Measurements from ENCODE around the gene LITAF. TPM values are rescaled to one million over a fixed set of nuclear protein-coding genes. Genes with fewer than 3 reads are reported as not detected.
"Not testable (repeated sequence)": the region's sequence is repeated elsewhere in the genome, so short reads cannot be mapped to it uniquely, and the experiment has no call there.

LITAF gene
- total RNA-seq, 1 experiment from 2014 or later, result 50.5 TPM

- in situ Hi-C loops (cut with HindIII; ENCODE audit: low sequenced_read_pairs), result no loop called here
- DNase-seq (ENCODE audit: low spot score), result no peak
Observed at GRCh38 chr16:11506741-11507305, 79.9 kb downstream of the LITAF start.

GRCh38 chr16:11504261-11504660 lies 82.5 kb downstream of the LITAF start:
- DNase-seq (ENCODE audit: low spot score); in situ Hi-C loops (cut with HindIII; ENCODE audit: low sequenced_read_pairs): not testable (repeated sequence)

- in situ Hi-C loops (cut with HindIII; ENCODE audit: low sequenced_read_pairs), result no loop called here
- DNase-seq (ENCODE audit: low spot score), result peak; percentile 52
Observed at GRCh38 chr16:11503566-11503965, 83.2 kb downstream of the LITAF start.

- no peak for DNase-seq (ENCODE audit: low spot score)
- in situ Hi-C loops (cut with HindIII; ENCODE audit: low sequenced_read_pairs), result no loop called here
Observed at GRCh38 chr16:11502239-11502638, 84.5 kb downstream of the LITAF start.

GRCh38 chr16:11501632-11502031 lies 85.1 kb downstream of the LITAF start:
- in situ Hi-C loops (cut with HindIII; ENCODE audit: low sequenced_read_pairs), result no loop called here
- DNase-seq (ENCODE audit: low spot score), result no peak

GRCh38 chr16:11500700-11501346 lies 85.9 kb downstream of the LITAF start:
- in situ Hi-C loops (cut with HindIII; ENCODE audit: low sequenced_read_pairs), result no loop called here
- no peak for DNase-seq (ENCODE audit: low spot score)

- no peak for DNase-seq (ENCODE audit: low spot score)
- in situ Hi-C loops (cut with HindIII; ENCODE audit: low sequenced_read_pairs), result no loop called here
Observed at GRCh38 chr16:11499295-11500089, 87.2 kb downstream of the LITAF start.

- in situ Hi-C loops (cut with HindIII; ENCODE audit: low sequenced_read_pairs), result no loop called here
- DNase-seq (ENCODE audit: low spot score), result no peak
Observed at GRCh38 chr16:11498683-11499082, 88.0 kb downstream of the LITAF start.

GRCh38 chr16:11497851-11498289 lies 88.8 kb downstream of the LITAF start:
- in situ Hi-C loops (cut with HindIII; ENCODE audit: low sequenced_read_pairs), result no loop called here
- peak; percentile 37 for DNase-seq (ENCODE audit: low spot score)

Other genes starting within 250 kb of the LITAF start
- 63.3 and 67.3 TPM in 2 replicates for gene RMI2, start 241.5 kb downstream of the LITAF start, total RNA-seq (2014; rRNA removed; shearing (Covaris generic))
- 18.2 and 28.1 TPM in 2 replicates for gene SNN, start 81.5 kb upstream of the LITAF start, total RNA-seq (2014; rRNA removed; shearing (Covaris generic))
- gene TXNDC11, start 155.9 kb upstream of the LITAF start, total RNA-seq (2014; rRNA removed; shearing (Covaris generic)), result 25.4 and 31.9 TPM in 2 replicates
- gene ZC3H7A, start 210.3 kb upstream of the LITAF start, total RNA-seq (2014; rRNA removed; shearing (Covaris generic)), result 37.0 and 54.2 TPM in 2 replicates

Data from G401 (cell line).